ENCODE measurements around the gene CACNA2D2. TPM values are rescaled to one million over a fixed set of nuclear protein-coding genes. Genes with fewer than 3 reads are reported as not detected.

CACNA2D2 gene
- total RNA-seq, 1 donor from 2014 or later, result not detected

GRCh38 chr3:50401978-50402595 is 101.3 kb downstream of the CACNA2D2 start:
- peaks cover 29% of the 10 kb centered on the region for H3K27me3 ChIP-seq (ENCODE audit: control insufficient read depth, insufficient read depth, low read length)
- FAIRE-seq, result no peak
- no peak for DNase-seq (ENCODE audit: low read depth)
- TF ChIP-seq CTCF (IDR thresholded peaks at IDR 0.05; ENCODE audit: insufficient read depth, low read length, severe bottlenecking), result no peak
- H3K36me3 ChIP-seq (ENCODE audit: control insufficient read depth, insufficient read depth, low read length), result no peaks in the 10 kb centered on the region
- H3K4me3 ChIP-seq (ENCODE audit: low read depth, low read length), result no peak overlapping the region

GRCh38 chr3:50396502-50396901 is 106.9 kb downstream of the CACNA2D2 start:
- TF ChIP-seq CTCF (IDR thresholded peaks at IDR 0.05; ENCODE audit: insufficient read depth, low read length, severe bottlenecking), result no peak
- no peak overlapping the region for H3K4me3 ChIP-seq (ENCODE audit: low read depth, low read length)
- DNase-seq (ENCODE audit: low read depth) (peak; percentile 90), FAIRE-seq (peak; percentile 96)
- peaks cover 37% of the 10 kb centered on the region for H3K27me3 ChIP-seq (ENCODE audit: control insufficient read depth, insufficient read depth, low read length)
- H3K36me3 ChIP-seq (ENCODE audit: control insufficient read depth, insufficient read depth, low read length), result no peaks in the 10 kb centered on the region

GRCh38 chr3:50395070-50395860 is 108.2 kb downstream of the CACNA2D2 start:
- no peak for DNase-seq (ENCODE audit: low read depth)
- peaks cover 35% of the 10 kb centered on the region for H3K27me3 ChIP-seq (ENCODE audit: control insufficient read depth, insufficient read depth, low read length)
- no peak for TF ChIP-seq CTCF (IDR thresholded peaks at IDR 0.05; ENCODE audit: insufficient read depth, low read length, severe bottlenecking)
- no peak overlapping the region for H3K4me3 ChIP-seq (ENCODE audit: low read depth, low read length)
- no peak for FAIRE-seq
- H3K36me3 ChIP-seq (ENCODE audit: control insufficient read depth, insufficient read depth, low read length), result no peaks in the 10 kb centered on the region

- DNase-seq (ENCODE audit: low read depth) (no peak), FAIRE-seq (peak; percentile 23)
- Histone ChIP-seq H3K4me3 (ENCODE audit: low read depth, low read length) (no peak overlapping the region), H3K27me3 (ENCODE audit: control insufficient read depth, insufficient read depth, low read length) (peaks cover 24% of the 10 kb centered on the region), H3K36me3 (ENCODE audit: control insufficient read depth, insufficient read depth, low read length) (no peaks in the 10 kb centered on the region)
- TF ChIP-seq CTCF (IDR thresholded peaks at IDR 0.05; ENCODE audit: insufficient read depth, low read length, severe bottlenecking), result no peak
Measured at GRCh38 chr3:50393061-50393460, 110.4 kb downstream of the CACNA2D2 start.

GRCh38 chr3:50392101-50392715 is 111.2 kb downstream of the CACNA2D2 start:
- Histone ChIP-seq H3K4me3 (ENCODE audit: low read depth, low read length) (no peak overlapping the region), H3K27me3 (ENCODE audit: control insufficient read depth, insufficient read depth, low read length) (peaks cover 18% of the 10 kb centered on the region), H3K36me3 (ENCODE audit: control insufficient read depth, insufficient read depth, low read length) (no peaks in the 10 kb centered on the region)
- DNase-seq (ENCODE audit: low read depth) (no peak), FAIRE-seq (no peak)
- no peak for TF ChIP-seq CTCF (IDR thresholded peaks at IDR 0.05; ENCODE audit: insufficient read depth, low read length, severe bottlenecking)
